Tibial artery (tissue), 4 donors: Measurements from ENCODE around the gene CASKIN2.

Experiments
- DNase-seq, 2 donors: peaks; one replicate each; pipeline ENCODE4 v3.0.0-alpha.2; 2019
- H3K27ac ChIP-seq, 2 donors: fragments of 200-600 bp; sonication (generic) in 1 of 2; 1 replicate in 1 of 2; 2 replicates in 1 of 2; pipeline ENCODE4 v1.5.1; 2018 to 2019; ENCODE audit warnings: mild to moderate bottlenecking in 1 of 2
- H3K27me3 ChIP-seq, 2 donors: fragments of 200-600 bp; sonication (generic) in 1 of 2; one replicate each; pipeline versions ENCODE4 v1.5.1 to v1.6.0; 2016 to 2019
- H3K36me3 ChIP-seq, 3 donors: fragments of 200-600 bp; sonication (generic) in 2 of 3; one replicate each; pipeline ENCODE4 v1.5.1; 2016 to 2019; ENCODE audit warnings: mild to moderate bottlenecking in 2 of 3
- H3K4me1 ChIP-seq, 4 donors: fragments of 200-600 bp; sonication (generic) in 2 of 4; 1 replicate in 3 of 4; 2 replicates in 1 of 4; pipeline ENCODE4 v1.5.1; 2016 to 2019
- H3K4me3 ChIP-seq, 2 donors: fragments of 200-600 bp; sonication (generic) in 1 of 2; 1 replicate in 1 of 2; 2 replicates in 1 of 2; pipeline ENCODE4 v1.5.1; 2018 to 2019; ENCODE audit warnings: mild to moderate bottlenecking in 2 of 2
- H3K9me3 ChIP-seq, 3 donors: fragments of 200-600 bp; sonication (generic) in 1 of 3; one replicate each; pipeline ENCODE4 v1.5.1; 2016 to 2019
- CTCF ChIP-seq, 2 experiments: fragments of 200-600 bp in 1 of 2; fragments of 450-650 bp in 1 of 2; IDR thresholded peaks; one replicate each; pipeline ENCODE4 v1.5.1; 2017 to 2019; ENCODE audit warnings: antibody characterized with exemption in 2 of 2, mild to moderate bottlenecking in 1 of 2, moderate library complexity in 1 of 2
- intact Hi-C: fragments of 100-400 bp; cut with DNase I; formaldehyde crosslinking; loops from one replicate; pipeline ENCODE4 v1.15.0; 2023; ENCODE audit warnings: low total_unique reads

The CASKIN2 gene

GRCh38 chr17:75544250-75544649 is 28.9 kb upstream of the CASKIN2 start:
- Histone ChIP-seq H3K4me3 (no peak overlapping the region), H3K4me1 (peaks cover 0 to 7% (median 0%) of the 10 kb centered on the region in 4 donors), H3K27me3 (no peaks in the 10 kb centered on the region), H3K9me3 (no peaks in the 10 kb centered on the region), H3K36me3 (no peaks in the 10 kb centered on the region), H3K27ac (no peak overlapping the region)
- intact Hi-C loops = no loop called here
- DNase-seq = no peak
- no peak for TF ChIP-seq CTCF (IDR thresholded peaks at IDR 0.05)

- Histone ChIP-seq H3K9me3 (no peaks in the 10 kb centered on the region), H3K4me1 (no peaks in the 10 kb centered on the region), H3K4me3 (no peak overlapping the region), H3K36me3 (no peaks in the 10 kb centered on the region), H3K27me3 (no peaks in the 10 kb centered on the region), H3K27ac (no peak overlapping the region)
- no peak for DNase-seq
- intact Hi-C loops = no loop called here
- no peak for TF ChIP-seq CTCF (IDR thresholded peaks at IDR 0.05)
These were observed 27.5 kb upstream of the CASKIN2 start for GRCh38 chr17:75542728-75543336.

DNA sequence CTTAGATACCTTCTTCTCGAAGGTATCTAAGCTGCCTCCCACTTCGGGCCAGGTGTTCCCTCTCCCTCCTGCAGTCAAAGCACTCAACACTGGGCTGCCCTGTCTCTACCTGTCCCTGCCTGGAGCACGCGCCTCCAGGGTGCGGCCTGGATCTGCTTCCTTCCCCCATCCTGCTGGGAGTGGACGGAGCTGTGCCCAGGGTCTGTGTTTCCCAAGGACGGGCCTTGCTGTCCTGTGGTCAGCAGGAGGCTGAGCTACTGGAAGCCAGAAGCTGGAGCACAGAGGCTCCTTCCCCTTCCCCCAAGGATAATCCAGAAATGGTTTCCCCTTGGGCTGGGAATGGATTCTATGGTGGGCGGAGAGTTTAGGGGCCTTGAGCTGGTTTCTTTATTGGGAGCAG is 26.9 kb upstream of the CASKIN2 start:
- H3K4me3 ChIP-seq = no peak overlapping the region
- DNase-seq = no peak
- no peaks in the 10 kb centered on the region for H3K9me3 ChIP-seq
- no peaks in the 10 kb centered on the region for H3K36me3 ChIP-seq
- TF ChIP-seq CTCF (IDR thresholded peaks at IDR 0.05) = no peak
- no peaks in the 10 kb centered on the region for H3K4me1 ChIP-seq
- H3K27me3 ChIP-seq = no peaks in the 10 kb centered on the region
- H3K27ac ChIP-seq = no peak overlapping the region
- intact Hi-C loops = no loop called here

- no peaks in the 10 kb centered on the region for H3K36me3 ChIP-seq
- no peaks in the 10 kb centered on the region for H3K27me3 ChIP-seq
- H3K4me3 ChIP-seq = no peak overlapping the region
- intact Hi-C loops = no loop called here
- TF ChIP-seq CTCF (IDR thresholded peaks at IDR 0.05) = no peak
- H3K9me3 ChIP-seq = no peaks in the 10 kb centered on the region
- H3K27ac ChIP-seq = no peak overlapping the region
- H3K4me1 ChIP-seq = no peaks in the 10 kb centered on the region
- DNase-seq = no peak
These were observed 25.7 kb upstream of the CASKIN2 start for GRCh38 chr17:75540923-75541503.

- no peaks in the 10 kb centered on the region for H3K27me3 ChIP-seq
- TF ChIP-seq CTCF (IDR thresholded peaks at IDR 0.05) = no peak
- intact Hi-C loops = no loop called here
- DNase-seq = no peak
- H3K4me3 ChIP-seq = no peak overlapping the region
- no peaks in the 10 kb centered on the region for H3K9me3 ChIP-seq
- H3K4me1 ChIP-seq = no peaks in the 10 kb centered on the region
- H3K27ac ChIP-seq = no peak overlapping the region
- no peaks in the 10 kb centered on the region for H3K36me3 ChIP-seq
These were observed 24.8 kb upstream of the CASKIN2 start for GRCh38 chr17:75539967-75540729.
